PC-9 (cell line): ENCODE data around the gene TBX10. TPM values are rescaled to one million over a fixed set of nuclear protein-coding genes. Genes with fewer than 3 reads are reported as not detected.

Experiments used
- BruUV-seq: library from RNA; stranded (reverse); fragments of 400-500 nt; replicated peaks from 2 replicates; lab custom pipeline; 2021; lab: Mats Ljungman, UMichigan
- CTCF ChIA-PET: fragments of 300-600 bp; sonication (Branson Sonifier 250); formaldehyde crosslinking; loops from one replicate; lab custom pipeline; 2022; ENCODE audit warnings: antibody characterized with exemption; lab: Charles Lee
- POLR2A ChIA-PET: fragments of 300-600 bp; sonication (Branson Sonifier 250); formaldehyde crosslinking; loops from one replicate; lab custom pipeline; 2022; ENCODE audit warnings: antibody characterized with exemption; ENCODE audit not compliant: unreplicated experiment; lab: Charles Lee
- DNase-seq, 2 experiments: peaks; one replicate each; pipeline versions ENCODE4 v3.0.0 to v3.0.0-alpha.2; 2015 to 2022; ENCODE audit warnings: mixed read lengths in 1 of 2
- H2AFZ ChIP-seq: fragments of 200-600 bp; sonication (generic); 2 replicates; pipeline ENCODE4 v1.8.1; 2017; ENCODE audit warnings: antibody characterized with exemption
- H3F3A ChIP-seq: fragments of 200-600 bp; sonication (generic); 2 replicates; pipeline ENCODE4 v1.8.1; 2017; ENCODE audit warnings: antibody characterized with exemption, mild to moderate bottlenecking, low read depth; ENCODE audit not compliant: insufficient read depth
- H3K27ac ChIP-seq: fragments of 200-600 bp; sonication (generic); 2 replicates; pipeline ENCODE4 v1.6.1; 2016; ENCODE audit warnings: mixed run types
- H3K27me3 ChIP-seq: fragments of 200-600 bp; sonication (generic); 2 replicates; pipeline ENCODE4 v1.6.1; 2016; ENCODE audit warnings: low read depth, mixed run types; ENCODE audit not compliant: insufficient read depth
- H3K36me3 ChIP-seq: fragments of 200-600 bp; sonication (generic); 2 replicates; pipeline ENCODE4 v1.6.1; 2016; ENCODE audit warnings: low read depth, mixed run types
- H3K4me1 ChIP-seq: fragments of 200-600 bp; sonication (generic); replicated peaks from 2 replicates; pipeline ENCODE4 v1.6.1; 2016; ENCODE audit warnings: mixed run types; ENCODE audit not compliant: insufficient read depth
- H3K4me2 ChIP-seq: fragments of 200-600 bp; sonication (generic); 2 replicates; pipeline ENCODE4 v1.6.1; 2017; ENCODE audit warnings: mixed run types
- H3K4me3 ChIP-seq: fragments of 200-600 bp; sonication (generic); 2 replicates; pipeline ENCODE4 v1.6.1; 2016; ENCODE audit warnings: mixed run types
- H3K79me2 ChIP-seq: fragments of 200-600 bp; sonication (generic); 2 replicates; pipeline ENCODE4 v1.6.1; 2017; ENCODE audit warnings: low read depth, mixed run types
- H3K9me2 ChIP-seq: fragments of 200-600 bp; sonication (generic); 2 replicates; pipeline ENCODE4 v1.8.1; 2017; ENCODE audit warnings: mild to moderate bottlenecking; ENCODE audit not compliant: insufficient read depth
- H3K9me3 ChIP-seq: fragments of 200-600 bp; sonication (generic); 2 replicates; pipeline ENCODE4 v1.8.1; 2016; ENCODE audit warnings: low read depth; ENCODE audit not compliant: insufficient read depth
- H4K20me1 ChIP-seq: fragments of 200-600 bp; sonication (generic); 2 replicates; pipeline ENCODE4 v1.8.1; 2017; ENCODE audit not compliant: insufficient read depth
- EZH2 ChIP-seq: fragments of 200-600 bp; sonication (generic); IDR thresholded peaks from 2 replicates; pipeline ENCODE4 v1.8.0; 2017; ENCODE audit warnings: antibody characterized with exemption, low read depth
- intact Hi-C: fragments of 100-400 bp; cut with micrococcal nuclease; formaldehyde crosslinking; loops from one replicate; pipeline ENCODE4 v1.10.0; 2022; ENCODE audit not compliant: unreplicated experiment
- total RNA-seq: library from RNA; stranded (reverse); gene quantifications from 2 replicates; pipeline ENCODE4 v1.2.3, GENCODE V29; 2021
- TF ChIP-seq, protein P1 (sequence below): fragments of 200-600 bp; sonication (generic); conservative IDR thresholded peaks from 2 replicates; pipeline ENCODE4 v1.6.1; 2017; ENCODE audit warnings: mixed run types, antibody characterized with exemption, mild to moderate bottlenecking, moderate library complexity

Gene TBX10
- total RNA-seq, 1 experiment from 2014 or later: not detected

GRCh38 chr11:67614730-67615714 lies 24.5 kb downstream of the TBX10 start:
- no peak for TF ChIP-seq EZH2
- TF ChIP-seq, protein P1, sequence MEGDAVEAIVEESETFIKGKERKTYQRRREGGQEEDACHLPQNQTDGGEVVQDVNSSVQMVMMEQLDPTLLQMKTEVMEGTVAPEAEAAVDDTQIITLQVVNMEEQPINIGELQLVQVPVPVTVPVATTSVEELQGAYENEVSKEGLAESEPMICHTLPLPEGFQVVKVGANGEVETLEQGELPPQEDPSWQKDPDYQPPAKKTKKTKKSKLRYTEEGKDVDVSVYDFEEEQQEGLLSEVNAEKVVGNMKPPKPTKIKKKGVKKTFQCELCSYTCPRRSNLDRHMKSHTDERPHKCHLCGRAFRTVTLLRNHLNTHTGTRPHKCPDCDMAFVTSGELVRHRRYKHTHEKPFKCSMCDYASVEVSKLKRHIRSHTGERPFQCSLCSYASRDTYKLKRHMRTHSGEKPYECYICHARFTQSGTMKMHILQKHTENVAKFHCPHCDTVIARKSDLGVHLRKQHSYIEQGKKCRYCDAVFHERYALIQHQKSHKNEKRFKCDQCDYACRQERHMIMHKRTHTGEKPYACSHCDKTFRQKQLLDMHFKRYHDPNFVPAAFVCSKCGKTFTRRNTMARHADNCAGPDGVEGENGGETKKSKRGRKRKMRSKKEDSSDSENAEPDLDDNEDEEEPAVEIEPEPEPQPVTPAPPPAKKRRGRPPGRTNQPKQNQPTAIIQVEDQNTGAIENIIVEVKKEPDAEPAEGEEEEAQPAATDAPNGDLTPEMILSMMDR: peak; percentile 72
- no peaks in the 10 kb centered on the region for H3K9me3 ChIP-seq
- H3K4me2 ChIP-seq: no peak overlapping the region
- CTCF ChIA-PET: interaction anchor here (1.1 kb wide), 1 partner anchor 11 kb away, joined by 3 read pairs; no protein-coding TSS in a partner anchor
- POLR2A ChIA-PET: interaction anchor here (0.6 to 0.8 kb wide), 3 partner anchors 15 to 1044 kb away, joined by 3 to 4 read pairs (median 3); partner anchors contain the start of gene NUDT8
- H3K4me3 ChIP-seq: no peak overlapping the region
- no peaks in the 10 kb centered on the region for H3K36me3 ChIP-seq
- DNase-seq: peak; percentile 46 to 62
- no peaks in the 10 kb centered on the region for H3K4me1 ChIP-seq
- intact Hi-C loops: no loop called here
- BruUV-seq: no TSS peak
- no peaks in the 10 kb centered on the region for H4K20me1 ChIP-seq
- no peak overlapping the region for H2AFZ ChIP-seq
- no peak overlapping the region for H3K27ac ChIP-seq
- H3F3A ChIP-seq: peaks cover 5% of the 10 kb centered on the region; the same call in 1 of the 2 replicates
- H3K27me3 ChIP-seq: no peaks in the 10 kb centered on the region
- H3K79me2 ChIP-seq: no peaks in the 10 kb centered on the region
- H3K9me2 ChIP-seq: no peaks in the 10 kb centered on the region

DNA sequence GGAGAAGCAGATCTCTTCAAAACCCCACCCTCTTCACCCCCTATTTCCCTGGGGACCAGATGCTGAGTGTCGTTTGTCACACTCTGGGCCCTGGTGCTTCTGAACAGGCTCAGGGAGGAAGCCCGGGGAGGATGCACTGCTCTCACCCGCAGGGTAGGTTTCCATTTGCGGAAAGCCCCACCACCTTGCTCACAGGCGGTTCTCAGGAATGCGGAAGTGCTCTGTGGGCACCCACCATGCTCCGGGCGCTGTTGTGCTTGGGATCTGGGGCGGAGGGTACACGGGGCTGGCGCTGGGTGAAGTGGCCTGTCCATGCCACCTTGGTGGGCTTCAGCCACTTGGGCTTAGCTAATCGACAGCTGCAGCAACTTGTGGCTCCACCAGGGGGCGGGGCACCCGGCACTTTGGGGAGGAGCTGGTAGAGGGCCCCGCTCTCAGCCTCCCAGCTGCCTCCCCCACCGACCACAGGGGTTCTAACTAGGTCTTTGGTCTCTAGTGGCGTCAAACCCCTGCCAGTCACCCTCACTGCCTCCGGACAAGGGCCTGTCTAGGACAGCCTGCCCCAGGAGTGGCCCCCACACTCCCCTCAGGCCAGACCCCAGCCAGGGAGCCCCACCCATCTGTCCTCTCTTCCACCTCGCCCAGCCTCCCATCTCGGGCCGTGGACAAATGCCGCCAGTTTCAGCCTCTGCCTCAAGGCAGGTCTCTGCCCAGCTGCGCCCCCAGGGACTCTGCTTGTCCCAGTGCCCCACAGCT lies 25.4 kb downstream of the TBX10 start:
- DNase-seq: peak; percentile 42 to 83
- Histone ChIP-seq H3K4me1 (no peaks in the 10 kb centered on the region), H3K79me2 (no peaks in the 10 kb centered on the region), H3F3A (peaks cover 13% of the 10 kb centered on the region; the same call in 1 of the 2 replicates), H3K27ac (no peak overlapping the region), H3K4me3 (no peak overlapping the region), H2AFZ (no peak overlapping the region), H4K20me1 (no peaks in the 10 kb centered on the region), H3K4me2 (no peak overlapping the region), H3K36me3 (0 out of 2 replicates have a peak, but pooled peaks cover 6% of the 10 kb centered on the region), H3K9me3 (no peaks in the 10 kb centered on the region), H3K27me3 (no peaks in the 10 kb centered on the region), H3K9me2 (no peaks in the 10 kb centered on the region)
- ChIA-PET POLR2A (interaction anchor here (0.6 to 0.8 kb wide), 3 partner anchors 16 to 1045 kb away, joined by 3 to 7 read pairs (median 4); partner anchors contain the start of gene NUDT8), CTCF (interaction anchor here (0.6 to 1.1 kb wide), 3 partner anchors 9 to 140 kb away, joined by 3 to 9 read pairs (median 3); no protein-coding TSS in a partner anchor)
- TF ChIP-seq, protein P1: peak; percentile 83
- no peak for TF ChIP-seq EZH2
- intact Hi-C loops: no loop called here
- TSS peak; percentile 37 for BruUV-seq
